ENCODE results near the gene MICB. TPM values are rescaled to one million over a fixed set of nuclear protein-coding genes. Genes with fewer than 3 reads are reported as not detected.

The MICB gene
- polyA plus RNA-seq, 1 experiment, result 23.4 TPM

DNA sequence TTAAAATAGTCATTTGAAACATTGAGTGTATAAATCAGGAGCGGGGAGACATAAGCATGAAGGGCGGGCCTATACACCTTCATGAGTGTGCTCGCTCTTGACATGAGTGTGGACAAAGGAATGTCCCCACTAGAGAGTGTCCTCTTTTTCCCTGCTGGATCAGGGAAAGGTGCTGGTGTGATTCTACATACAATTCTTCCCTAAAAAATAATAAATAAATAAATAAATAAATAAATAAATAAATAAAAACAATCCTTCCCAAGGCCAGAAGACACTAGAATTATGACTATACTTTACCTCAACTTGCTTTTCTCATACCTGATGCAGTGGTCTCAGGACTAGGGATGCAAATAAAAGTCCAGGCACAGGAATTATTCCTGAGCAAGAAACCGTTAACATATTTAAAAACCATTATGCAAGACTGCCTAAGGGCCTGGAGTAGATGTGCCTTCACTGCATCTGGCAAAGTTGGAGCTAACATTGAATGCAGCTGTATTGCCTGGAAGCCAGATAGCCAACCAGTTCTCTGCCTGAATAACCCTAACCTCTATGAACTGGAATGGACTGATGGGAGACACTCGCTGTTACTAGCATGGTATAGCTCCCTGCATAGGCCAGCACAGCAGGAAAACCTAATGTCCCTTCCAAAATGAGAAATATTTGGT lies 37.5 kb upstream of the MICB start:
- ChIA-PET POLR2A (no interaction called here), CTCF (interaction anchor here (0.6 kb wide), 1 partner anchor 616 kb away, joined by 3 read pairs; no protein-coding TSS in a partner anchor)
- DNase-seq (ENCODE audit: low read depth), result no peak
- no peak overlapping the region for H3K4me3 ChIP-seq (ENCODE audit: low read depth, low read length)
- H3K27me3 ChIP-seq (ENCODE audit: control insufficient read depth, insufficient read depth, low read length), result peaks cover 7% of the 10 kb centered on the region
- H3K36me3 ChIP-seq (ENCODE audit: control insufficient read depth, insufficient read depth, low read length), result no peaks in the 10 kb centered on the region
- TF ChIP-seq, protein P1, sequence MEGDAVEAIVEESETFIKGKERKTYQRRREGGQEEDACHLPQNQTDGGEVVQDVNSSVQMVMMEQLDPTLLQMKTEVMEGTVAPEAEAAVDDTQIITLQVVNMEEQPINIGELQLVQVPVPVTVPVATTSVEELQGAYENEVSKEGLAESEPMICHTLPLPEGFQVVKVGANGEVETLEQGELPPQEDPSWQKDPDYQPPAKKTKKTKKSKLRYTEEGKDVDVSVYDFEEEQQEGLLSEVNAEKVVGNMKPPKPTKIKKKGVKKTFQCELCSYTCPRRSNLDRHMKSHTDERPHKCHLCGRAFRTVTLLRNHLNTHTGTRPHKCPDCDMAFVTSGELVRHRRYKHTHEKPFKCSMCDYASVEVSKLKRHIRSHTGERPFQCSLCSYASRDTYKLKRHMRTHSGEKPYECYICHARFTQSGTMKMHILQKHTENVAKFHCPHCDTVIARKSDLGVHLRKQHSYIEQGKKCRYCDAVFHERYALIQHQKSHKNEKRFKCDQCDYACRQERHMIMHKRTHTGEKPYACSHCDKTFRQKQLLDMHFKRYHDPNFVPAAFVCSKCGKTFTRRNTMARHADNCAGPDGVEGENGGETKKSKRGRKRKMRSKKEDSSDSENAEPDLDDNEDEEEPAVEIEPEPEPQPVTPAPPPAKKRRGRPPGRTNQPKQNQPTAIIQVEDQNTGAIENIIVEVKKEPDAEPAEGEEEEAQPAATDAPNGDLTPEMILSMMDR (IDR thresholded peaks at IDR 0.05; ENCODE audit: insufficient read depth, low read depth, low read length), result no peak

DNA sequence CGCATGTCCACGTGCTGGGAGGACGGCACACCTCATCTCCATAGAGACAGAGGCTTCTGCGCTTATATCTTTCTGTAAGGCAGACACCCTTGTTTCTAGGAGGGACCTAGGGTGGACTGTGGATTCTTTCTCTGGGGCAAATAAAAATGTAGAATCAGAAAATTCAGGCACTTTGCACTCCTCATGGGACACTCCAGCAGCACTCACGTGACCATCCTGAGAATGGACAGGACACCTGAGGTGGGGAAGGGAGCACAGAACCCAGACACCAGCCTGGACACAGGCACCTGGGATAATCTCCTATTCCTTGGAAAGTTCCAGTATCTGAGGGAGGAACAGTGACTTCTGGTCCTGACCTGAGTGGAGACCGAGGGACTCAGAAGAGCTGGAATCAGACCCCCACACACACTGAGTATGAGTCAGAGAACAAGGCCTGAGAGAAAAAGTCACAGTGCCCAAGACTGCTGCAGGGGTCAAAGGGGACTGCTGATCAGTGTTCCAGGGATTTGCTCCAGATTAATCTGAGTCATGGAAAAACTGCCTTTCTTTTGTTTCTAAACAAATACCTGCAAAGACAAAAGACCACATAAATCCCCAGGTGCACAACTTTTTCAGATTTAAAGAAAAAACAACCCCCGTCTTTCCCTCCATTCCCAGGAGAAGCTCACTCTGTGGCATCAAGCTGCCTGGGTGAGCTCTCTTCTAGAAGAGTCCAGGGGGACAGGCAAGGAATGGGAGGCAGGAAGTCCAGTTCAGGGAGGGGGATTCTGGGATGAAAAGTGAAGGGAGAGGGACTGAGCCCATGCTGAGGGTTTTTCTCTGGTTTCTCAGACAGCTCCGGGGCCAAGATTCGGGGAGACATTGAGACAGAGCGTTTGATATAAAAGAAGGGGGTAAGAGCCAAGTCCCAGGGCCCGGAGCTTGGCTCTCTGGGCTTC lies 35.6 kb upstream of the MICB start:
- CTCF ChIA-PET, result interaction anchor here (0.9 to 2.2 kb wide), 3 partner anchors 9 to 35 kb away, joined by 3 to 9 read pairs (median 3); no protein-coding TSS in a partner anchor
- DNase-seq (ENCODE audit: low read depth), result no peak
- Histone ChIP-seq H3K36me3 (ENCODE audit: control insufficient read depth, insufficient read depth, low read length) (no peaks in the 10 kb centered on the region), H3K4me3 (ENCODE audit: low read depth, low read length) (no peak overlapping the region), H3K27me3 (ENCODE audit: control insufficient read depth, insufficient read depth, low read length) (peaks cover 7% of the 10 kb centered on the region)
- TF ChIP-seq, protein P1 (IDR thresholded peaks at IDR 0.05; ENCODE audit: insufficient read depth, low read depth, low read length), result no peak
- POLR2A ChIA-PET, result no interaction called here

DNA sequence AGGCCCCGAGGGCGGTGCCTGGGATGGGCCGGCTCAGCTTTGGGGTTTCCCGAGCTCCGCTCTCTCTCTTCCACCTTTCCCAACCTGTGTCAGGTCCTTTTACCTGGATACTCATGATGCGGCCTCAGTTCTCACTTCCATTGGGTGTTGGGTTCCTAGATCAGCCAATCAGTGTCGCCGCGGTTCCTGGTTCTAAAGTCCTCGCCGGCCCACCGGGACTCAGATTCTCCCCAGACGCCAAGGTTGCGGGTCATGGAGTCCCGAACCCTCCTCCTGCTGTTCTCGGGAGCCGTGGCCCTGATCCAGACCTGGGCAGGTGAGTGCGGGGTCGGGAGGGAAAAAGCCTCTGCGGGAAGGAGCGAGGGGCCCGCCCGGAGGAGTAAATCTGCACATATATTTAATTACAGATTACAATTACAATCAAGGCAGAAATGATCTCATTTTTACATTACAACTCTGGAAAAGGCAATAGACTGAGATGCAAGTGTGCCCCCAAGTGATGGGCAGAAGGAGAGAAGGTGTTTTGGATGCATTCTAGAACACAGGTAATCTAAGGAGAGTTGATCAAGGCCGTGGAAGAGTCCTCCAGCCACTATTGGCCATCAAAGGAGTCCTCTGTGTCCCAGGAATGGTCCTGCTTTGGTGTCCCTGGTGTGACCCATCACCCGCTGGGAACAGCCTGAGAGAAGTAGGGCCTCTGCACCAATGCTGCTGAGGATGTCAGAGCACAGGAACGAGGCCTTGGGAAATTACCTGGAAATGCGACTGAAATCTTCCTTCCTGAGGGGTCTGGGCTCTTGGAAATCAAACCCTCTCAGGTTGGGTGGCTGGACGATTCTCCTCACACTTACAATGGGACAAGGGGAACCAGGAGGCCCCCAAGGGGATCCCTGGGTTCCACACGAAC lies 34.7 kb upstream of the MICB start:
- H3K36me3 ChIP-seq (ENCODE audit: control insufficient read depth, insufficient read depth, low read length), result no peaks in the 10 kb centered on the region
- POLR2A ChIA-PET, result no interaction called here
- DNase-seq (ENCODE audit: low read depth), result peak; percentile 22
- TF ChIP-seq, protein P1 (IDR thresholded peaks at IDR 0.05; ENCODE audit: insufficient read depth, low read depth, low read length), result no peak
- CTCF ChIA-PET, result interaction anchor here (0.9 to 2.2 kb wide), 3 partner anchors 8 to 34 kb away, joined by 3 to 9 read pairs (median 3); no protein-coding TSS in a partner anchor
- H3K4me3 ChIP-seq (ENCODE audit: low read depth, low read length), result no peak overlapping the region; the same call in 1 of the 2 replicates
- peaks cover 3% of the 10 kb centered on the region for H3K27me3 ChIP-seq (ENCODE audit: control insufficient read depth, insufficient read depth, low read length)

DNA sequence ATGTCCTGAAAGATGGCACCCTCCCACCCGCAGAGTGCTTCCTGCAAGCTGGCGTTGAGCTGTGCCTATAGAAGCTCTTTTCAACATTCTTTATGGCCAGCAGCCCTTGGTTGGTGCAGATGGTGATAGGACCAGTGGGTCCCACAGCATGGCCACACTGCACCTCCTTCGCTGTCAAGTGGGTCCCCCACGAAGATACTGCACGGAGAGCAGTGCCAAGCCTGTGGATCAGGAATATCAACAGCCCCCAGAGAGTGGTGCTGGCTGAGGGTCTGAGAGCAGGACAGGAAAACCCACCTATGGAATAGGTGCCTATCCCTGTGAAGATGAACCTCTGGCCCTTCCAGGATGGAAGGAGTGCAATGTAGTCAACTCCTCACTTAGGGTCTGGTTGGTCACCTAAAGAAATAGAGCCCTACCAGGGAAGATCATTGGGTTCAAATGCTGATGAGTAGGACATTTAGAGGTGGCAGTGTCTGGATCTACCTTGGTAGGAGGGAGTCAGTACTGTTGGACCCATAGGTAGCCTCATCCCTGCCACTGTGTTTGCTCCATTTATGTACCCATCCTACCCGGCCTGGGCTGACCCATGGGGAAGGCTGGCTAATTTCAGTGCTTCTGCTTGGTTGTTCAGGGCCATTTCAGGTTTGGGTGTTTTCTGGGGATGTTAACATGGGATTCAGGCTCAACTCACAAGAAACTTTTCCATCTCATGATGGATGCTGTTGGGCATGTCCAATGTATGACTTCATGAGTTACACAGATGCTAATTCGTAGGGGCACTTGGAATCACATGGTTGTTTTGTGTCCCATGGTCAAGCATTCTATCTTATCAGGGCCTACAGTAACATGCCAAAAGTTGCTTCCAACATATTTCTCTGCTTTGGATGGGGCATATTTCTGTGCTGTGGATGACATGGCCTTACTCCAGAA lies 33.4 kb upstream of the MICB start:
- ChIA-PET POLR2A (no interaction called here), CTCF (no interaction called here)
- Histone ChIP-seq H3K4me3 (ENCODE audit: low read depth, low read length) (no peak overlapping the region), H3K27me3 (ENCODE audit: control insufficient read depth, insufficient read depth, low read length) (peaks cover 3% of the 10 kb centered on the region), H3K36me3 (ENCODE audit: control insufficient read depth, insufficient read depth, low read length) (no peaks in the 10 kb centered on the region)
- DNase-seq (ENCODE audit: low read depth), result no peak
- TF ChIP-seq, protein P1 (IDR thresholded peaks at IDR 0.05; ENCODE audit: insufficient read depth, low read depth, low read length), result no peak

Measured in BJ (cell line).